HG03442 (cell line): ENCODE data around the gene GIMAP8.
A peak's percentile ranks its signal among the peaks of the same experiment; 100 is the strongest.

ENCODE experiments used
- ATAC-seq: cut with Tn5 transposase; IDR thresholded peaks from one replicate; pipeline ENCODE4 v1.9.1; 2021; ENCODE audit warnings: mild to moderate bottlenecking, moderate library complexity; ENCODE audit not compliant: unreplicated experiment

The GIMAP8 gene

DNA sequence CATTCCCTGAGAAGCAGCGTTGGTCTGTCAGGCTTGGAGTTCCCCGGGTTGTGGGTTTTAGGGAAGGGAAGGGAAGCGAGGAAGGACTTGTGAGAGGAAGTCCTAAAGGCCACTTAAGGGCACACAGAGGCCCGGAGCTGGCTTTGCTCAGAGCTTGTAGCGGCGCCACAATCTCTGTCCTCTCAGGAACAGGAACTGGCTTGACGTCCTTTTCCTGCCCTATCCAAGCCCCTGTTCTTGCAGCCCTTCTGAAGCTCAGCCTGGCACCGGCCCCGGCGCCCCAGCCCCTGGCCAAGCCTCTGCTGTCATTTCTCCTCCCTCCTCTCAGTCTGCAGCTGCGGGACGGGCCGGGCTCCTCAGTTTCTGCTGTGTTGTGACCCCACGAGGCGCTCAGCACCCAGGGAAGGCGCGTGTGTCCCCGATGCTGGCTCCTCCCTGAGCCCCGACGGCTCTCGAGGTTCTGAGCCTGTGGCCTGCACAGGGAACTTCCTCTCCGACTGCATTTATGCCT is at the start of gene GIMAP8:
TSS of gene GIMAP8 (plus strand) at position 140 of the 511 bp plus-strand sequence. CDS start 16,069 bp downstream, outside the sequence.
- ATAC-seq, result no peak

DNA sequence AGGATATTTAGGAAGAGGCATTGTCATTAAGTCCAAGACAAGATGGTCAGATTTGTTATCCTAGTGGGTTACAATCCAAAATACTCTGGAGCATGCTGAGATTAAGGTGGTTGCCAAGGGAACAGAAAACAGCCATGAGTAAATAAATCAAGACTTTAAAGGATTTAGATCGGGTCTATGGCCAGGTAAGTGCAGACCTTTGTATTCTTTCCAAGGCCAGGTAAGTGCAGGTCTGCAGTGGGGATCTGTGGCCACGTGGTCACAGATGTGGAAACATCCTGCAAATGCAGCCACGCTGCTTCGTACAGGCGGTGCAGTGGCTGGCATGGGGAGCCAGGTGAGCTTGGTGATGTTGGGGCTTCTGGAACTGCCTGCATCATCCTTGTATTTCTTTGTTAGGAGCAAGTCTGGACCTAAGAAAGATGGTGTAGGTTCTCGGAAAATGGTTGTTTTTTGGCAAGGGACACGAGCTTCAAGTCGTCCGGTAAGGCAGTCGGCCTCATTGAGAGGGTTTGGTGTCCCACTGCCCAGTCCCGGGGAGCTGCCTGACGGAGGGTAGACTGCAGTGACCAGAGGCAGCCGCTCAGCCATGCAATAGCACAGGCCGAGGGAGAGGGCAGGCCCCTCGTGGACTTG is 49.5 kb upstream of the GIMAP8 start:
- ATAC-seq, result no peak

GRCh38 chr7:150401424-150401790 is 49.0 kb upstream of the GIMAP8 start:
- no peak for ATAC-seq

DNA sequence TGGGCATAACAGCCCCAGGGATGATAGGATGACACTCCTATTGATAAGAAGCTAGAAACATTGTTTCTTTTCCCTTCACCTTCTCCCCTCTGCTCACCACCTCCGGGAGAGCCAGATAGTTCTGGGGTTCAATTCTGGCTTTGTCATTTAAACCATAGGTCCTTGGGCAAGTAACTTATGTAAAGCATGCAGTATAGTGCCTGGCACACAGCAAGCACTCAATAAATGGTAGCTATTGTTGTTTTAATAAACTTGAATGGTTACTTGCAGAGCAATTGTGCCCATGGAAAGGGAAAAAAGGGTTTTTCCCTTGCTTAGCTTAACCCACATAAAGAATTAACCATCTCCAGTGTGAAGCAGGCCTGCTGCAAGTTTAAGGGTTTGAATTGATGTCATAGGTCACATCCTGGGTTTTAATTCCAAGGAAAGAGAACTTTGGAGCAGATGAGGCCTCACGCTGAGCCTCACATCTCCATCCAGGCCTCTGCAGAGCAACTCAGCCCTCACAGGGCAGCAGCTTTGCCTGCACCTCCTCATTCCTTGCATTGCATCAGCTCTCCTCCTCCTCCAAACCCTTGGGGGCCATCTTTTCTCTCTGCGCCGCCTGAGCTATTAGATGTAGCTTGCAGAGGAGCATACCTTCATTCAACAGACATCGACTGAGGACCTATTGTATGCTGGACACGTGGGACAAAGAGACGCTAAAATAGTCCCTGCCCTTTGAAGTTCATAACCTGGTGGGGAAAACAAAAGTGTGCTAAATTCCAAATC is 48.4 kb upstream of the GIMAP8 start:
- no peak for ATAC-seq

DNA sequence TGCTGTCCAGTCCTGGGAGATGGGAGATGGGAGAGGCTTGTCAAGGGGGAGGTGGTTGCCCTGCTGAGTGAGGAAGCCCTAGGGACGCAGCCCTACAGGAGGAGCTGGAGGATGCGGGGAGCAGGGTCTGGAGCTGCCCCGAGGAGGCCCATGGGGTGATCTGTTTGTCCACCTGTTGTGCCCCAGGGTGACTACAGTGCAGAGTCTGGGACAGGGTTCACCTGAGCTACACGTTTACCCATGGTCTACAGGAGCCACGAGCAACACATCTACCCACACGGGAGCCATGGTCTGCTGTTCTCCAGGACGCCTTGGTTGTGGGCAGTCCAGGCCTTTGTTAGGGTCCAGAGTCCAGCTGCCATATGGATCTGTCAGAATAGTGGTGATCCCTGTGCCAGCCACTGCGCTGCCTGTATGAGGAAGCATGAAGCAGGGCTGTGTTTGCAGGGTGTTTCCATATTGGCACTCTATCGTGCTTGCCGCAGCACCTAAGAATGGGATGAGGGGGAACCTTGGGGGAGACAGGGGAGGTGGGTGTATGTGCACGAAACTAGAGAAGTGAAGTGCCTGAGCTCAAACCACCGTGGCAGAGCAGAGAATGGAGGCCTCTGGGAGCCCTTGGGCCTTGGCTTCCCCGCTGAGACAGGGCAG is 47.6 kb upstream of the GIMAP8 start:
- no peak for ATAC-seq

- no peak for ATAC-seq
Measured at GRCh38 chr7:150403376-150404171, 46.9 kb upstream of the GIMAP8 start.

DNA sequence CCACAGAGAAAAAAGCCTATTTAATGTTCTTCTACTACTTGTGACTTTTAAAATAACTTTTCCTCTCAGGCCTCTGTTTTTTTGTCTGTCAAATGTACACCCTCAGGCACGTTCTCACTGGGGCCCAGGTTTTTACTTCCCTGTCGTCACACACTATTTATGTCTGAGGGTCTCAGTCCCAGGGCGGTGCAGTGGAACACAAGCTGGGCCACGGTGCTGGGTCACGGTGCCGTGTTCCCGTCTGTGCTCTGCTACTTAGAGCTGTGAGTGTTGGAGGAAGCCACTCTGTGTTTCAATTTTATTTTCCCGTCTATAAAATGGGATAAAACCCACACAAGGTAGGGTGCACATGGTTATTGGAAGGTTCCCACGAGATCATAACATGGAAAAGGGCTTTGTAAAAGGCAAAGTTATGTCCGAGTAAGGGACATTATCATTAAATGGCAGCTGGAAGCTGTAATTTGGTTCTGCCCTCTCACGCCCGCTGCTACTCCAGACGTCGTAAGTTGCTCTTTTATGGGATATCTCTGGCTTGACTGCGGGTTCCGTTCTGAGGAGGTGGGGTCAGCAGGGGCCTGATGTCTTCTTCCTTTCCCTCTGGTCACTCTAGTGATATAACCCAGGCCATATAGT is 46.1 kb upstream of the GIMAP8 start:
- ATAC-seq, result no peak

GRCh38 chr7:150404805-150405583 is 45.4 kb upstream of the GIMAP8 start:
- peak; percentile 50 for ATAC-seq

- ATAC-seq, result no peak
Measured at GRCh38 chr7:150405584-150406311, 44.7 kb upstream of the GIMAP8 start.

- no peak for ATAC-seq
Measured at GRCh38 chr7:150406312-150406566, 44.2 kb upstream of the GIMAP8 start.

DNA sequence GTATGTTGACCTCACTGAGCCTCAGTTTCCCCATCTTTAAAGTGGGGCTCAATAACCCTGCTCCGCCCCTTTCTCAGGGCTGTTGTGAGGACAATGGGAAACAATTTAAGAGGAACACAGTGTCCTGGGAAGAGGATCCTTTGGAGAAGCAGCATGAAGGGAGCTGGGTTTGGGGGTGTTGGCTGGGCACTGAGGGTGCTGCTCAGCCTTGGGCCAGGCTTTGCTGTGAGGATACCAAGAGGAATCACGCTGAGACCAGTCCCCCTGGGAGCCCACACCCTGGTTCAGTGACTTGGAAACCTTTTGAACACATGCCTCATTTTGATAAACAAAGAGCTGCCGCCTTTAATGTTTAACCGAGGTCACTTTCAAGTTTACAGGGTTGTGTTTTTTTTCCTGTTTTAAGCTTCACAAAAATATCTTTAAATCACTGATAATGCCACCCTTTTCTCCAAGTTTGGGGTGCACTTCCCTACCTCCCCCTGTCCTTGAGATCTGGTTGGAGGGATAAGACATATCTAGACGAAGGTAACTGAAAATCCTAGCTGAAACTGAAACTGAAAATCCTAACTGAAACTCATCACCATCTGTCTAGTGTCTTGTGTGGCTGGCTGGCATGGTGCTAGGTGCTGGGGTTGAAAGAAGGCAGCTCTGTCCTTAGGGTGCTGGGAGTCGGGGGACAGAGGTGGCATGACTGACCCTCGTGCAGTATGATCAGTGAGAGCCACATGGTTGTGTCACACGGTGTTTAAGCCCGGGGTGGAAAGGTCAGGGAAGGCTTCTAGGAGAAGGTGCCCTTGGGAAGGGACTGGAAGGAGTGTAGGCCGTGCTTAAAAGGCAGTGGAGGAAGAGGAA is 43.6 kb upstream of the GIMAP8 start:
- ATAC-seq, result peak; percentile 43

GRCh38 chr7:150407588-150408392 is 42.6 kb upstream of the GIMAP8 start:
- no peak for ATAC-seq

DNA sequence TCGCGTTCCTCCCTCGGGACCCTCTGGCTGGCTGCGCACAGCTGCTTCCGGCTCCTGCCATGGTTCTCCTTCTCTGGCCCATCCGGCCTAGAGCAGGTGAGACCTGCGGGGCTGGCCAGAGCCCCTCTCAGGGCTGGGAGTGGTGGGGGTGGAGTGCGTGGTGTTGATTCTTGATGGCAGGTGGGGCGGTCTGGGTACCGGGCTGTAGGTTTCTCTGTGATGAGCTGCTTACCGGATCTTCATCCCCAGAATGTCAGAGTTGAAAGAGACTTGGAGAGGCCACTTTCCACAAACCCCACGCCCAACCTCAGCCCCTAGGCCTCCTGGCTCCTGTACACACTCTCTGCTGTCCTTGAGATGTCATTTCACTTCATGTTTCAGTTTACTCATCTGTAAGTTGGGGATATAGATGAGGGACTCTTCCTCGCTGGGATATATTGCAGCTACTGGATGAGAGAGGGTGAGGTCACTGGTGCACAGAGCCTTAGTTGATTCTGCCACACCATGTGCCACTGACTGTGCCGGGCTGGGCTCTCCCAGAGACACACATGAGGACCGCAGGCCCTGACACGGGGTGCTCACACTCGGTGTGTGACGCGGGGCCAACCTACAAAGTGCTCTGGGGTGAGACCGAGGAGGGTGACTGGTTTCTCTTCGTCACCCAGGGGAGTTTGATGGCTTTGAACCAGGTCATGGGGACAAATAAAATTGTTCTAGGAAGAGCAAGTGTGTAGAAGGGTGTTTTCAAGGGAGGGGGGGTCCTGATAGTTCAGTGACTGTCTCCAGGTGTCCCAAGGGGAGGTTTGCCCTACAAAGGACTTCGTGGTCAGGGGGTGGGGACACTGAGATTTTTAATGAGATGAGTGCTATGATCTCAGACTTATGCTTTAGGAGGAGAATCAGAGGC is 41.8 kb upstream of the GIMAP8 start:
- no peak for ATAC-seq

DNA sequence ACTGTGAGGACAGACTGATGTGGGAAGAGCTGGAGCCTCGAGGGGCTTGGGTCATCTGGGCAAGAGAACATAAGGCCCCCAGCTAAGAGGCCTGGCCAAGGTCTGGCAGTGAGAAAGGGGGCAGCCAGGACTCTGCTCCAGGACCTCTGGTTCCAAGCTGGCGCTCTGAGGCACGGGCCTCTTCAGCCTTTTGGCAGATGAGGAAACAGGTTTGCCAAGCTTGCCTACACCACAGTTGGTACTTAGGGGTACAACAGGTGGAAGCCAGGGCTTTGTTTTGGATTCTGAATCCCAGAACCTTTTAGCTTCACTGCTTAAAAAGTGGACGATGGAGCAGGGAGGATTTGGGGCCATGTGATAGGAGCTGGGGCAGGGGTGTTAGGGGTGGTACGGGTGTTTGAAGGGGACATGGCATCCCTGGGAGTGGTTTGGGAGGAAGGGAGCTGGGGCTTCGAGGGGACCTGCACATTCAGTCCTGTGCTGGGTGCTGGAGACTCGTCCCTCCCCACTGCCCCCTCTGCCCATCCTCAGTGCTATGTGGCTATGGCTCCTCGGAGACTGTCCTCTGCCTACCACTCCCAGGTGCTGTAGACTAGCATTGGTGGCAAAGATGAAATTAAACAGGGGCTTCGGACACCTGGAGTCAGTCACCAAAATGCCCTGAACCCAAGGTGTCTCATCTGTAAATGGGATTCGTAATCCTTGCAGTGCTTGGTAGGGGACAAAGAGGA is 41.0 kb upstream of the GIMAP8 start:
- ATAC-seq, result no peak

DNA sequence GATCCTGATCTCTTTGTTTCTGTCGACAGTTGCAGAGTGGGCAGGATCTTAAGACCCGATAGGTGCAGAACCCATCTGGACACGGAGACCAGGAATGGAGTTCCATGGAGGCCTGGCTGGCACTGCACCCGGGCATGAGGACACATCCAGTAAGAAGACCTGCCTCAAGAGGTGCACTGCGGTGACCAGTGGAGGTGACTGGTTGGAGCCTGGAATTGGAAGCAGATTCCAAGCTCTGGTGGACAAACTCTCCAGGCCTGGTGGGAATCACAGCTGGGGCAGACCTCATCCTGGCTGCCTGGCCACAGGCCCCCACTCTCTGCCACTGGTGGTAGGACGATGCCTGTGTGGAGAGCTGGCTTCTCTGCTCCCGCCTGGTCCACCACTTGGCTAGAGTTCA is 40.3 kb upstream of the GIMAP8 start:
- no peak for ATAC-seq
